ENCODE measurements around the gene MAP4K4. TPM values are rescaled to one million over a fixed set of nuclear protein-coding genes. Genes with fewer than 3 reads are reported as not detected.

The MAP4K4 gene
- total and polyA plus RNA-seq, 2 of the 4 experiments (the other 2 are of a cell fraction), result 89.4 to 124 TPM

DNA sequence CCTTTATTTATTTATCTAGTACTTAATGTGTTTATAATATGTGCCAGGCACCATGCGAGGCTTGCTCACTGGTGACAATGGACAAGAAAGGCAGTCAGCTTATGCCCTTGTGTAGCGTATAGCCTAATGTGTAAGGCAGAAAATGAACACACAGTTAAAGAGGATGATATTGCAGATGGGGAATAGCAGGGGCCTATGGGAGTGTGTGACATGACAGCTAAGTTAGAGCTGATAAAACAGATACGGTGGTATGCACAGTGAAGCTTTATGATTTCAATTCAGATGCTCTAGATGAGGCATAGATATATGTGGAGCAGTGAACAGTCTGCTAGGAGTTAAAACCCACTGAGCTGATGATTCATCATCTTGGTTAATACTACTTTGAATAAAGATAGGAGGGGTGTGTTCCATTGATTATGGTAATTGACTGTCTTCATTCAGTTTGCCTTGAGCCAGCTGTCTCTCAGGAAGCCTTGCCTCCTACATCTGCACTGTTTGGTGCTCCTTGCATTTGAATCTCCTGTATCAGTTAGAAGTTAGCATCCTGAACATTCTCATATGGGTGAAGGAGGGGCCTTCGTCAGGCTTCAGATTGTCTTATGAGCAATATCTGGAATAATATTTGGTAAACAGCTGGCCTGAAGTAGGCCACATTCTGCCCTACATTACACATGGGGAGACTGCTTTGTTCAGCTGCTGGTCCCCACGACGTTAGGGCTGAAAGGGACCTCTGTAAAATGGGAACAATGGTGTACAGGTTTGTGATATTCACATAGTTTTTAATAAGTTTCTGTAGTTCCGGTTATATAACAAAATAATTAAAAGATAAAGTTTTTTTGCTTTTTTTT lies 13.2 kb downstream of the MAP4K4 start (continued):
- no peak for TF ChIP-seq CHD1 (IDR thresholded peaks at IDR 0.05; ENCODE audit: low read depth, low read length)

DNA sequence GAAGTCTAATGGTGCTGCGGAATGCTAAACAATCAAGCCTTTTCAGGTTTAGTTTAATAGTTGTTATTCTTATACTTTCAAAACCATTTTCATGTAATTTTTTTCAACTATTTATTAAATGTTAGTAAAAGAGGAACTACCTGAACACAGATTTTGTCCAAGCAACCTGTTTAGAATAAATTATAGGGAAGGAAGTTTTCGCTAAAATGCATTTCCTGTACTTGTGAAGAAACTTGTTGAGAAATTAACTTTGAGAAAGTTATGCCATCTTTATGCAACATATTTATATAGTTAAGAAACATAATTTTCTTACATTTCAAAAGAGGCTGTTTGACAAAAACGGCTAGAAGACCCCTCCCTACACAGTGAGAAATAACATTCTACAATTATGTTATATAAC lies 16.6 kb downstream of the MAP4K4 start:
- Histone ChIP-seq H3K4me3 (ENCODE audit: insufficient read depth, low read depth, low read length) (no peak overlapping the region), H2AK9ac (replicated peaks; ENCODE audit: low read depth, low read length, poor library complexity) (no peak overlapping the region), H2BK15ac (ENCODE audit: low read depth, low read length) (no peak overlapping the region), H2AK5ac (ENCODE audit: low read depth, low read length) (no peak overlapping the region), H2BK20ac (ENCODE audit: low read depth, low read length) (no peak overlapping the region), H2AFZ (replicated peaks; ENCODE audit: low read length, poor library complexity) (no peak overlapping the region), H3K9me1 (ENCODE audit: insufficient read depth, low read length) (peaks cover 21% of the 10 kb centered on the region), H3K4me2 (ENCODE audit: low read depth, low read length) (no peak overlapping the region), H2BK120ac (ENCODE audit: low read depth, low read length) (no peak overlapping the region), H3K36me3 (ENCODE audit: control insufficient read depth, insufficient read depth, low read length) (no peaks in the 10 kb centered on the region), H3K18ac (ENCODE audit: low read depth, low read length) (no peak overlapping the region), H4K8ac (ENCODE audit: low read depth in 2 of 2, low read length in 2 of 2) (no peak overlapping the region), H4K5ac (ENCODE audit: low read depth, low read length) (no peak overlapping the region), H3K9me3 (ENCODE audit: control insufficient read depth, insufficient read depth, low read length) (no peaks in the 10 kb centered on the region), H2BK5ac (ENCODE audit: low read depth, low read length, poor library complexity, severe bottlenecking) (no peak overlapping the region), H3K27ac (ENCODE audit: insufficient read depth, low read length) (no peak overlapping the region), H3K79me1 (ENCODE audit: low read depth in 1 of 2, low read length in 2 of 2) (peaks cover 4 to 69% of the 10 kb centered on the region in 2 experiments; a peak in 2 of 4 replicates), H3K56ac (ENCODE audit: extremely low read depth, insufficient read depth, low read length) (no peak overlapping the region), H3K4ac (ENCODE audit: low read depth, low read length) (no peak overlapping the region), H3K4me1 (ENCODE audit: control insufficient read depth, insufficient read depth, low read length) (peaks cover 11% of the 10 kb centered on the region), H3K9ac (ENCODE audit: low read depth, low read length) (no peak overlapping the region), H3K27me3 (ENCODE audit: control insufficient read depth, insufficient read depth, low read length) (no peaks in the 10 kb centered on the region), H4K20me1 (ENCODE audit: insufficient read depth, low read length) (peaks cover 88% of the 10 kb centered on the region), H3K14ac (replicated peaks; ENCODE audit: low read depth, low read length) (no peak overlapping the region), H4K91ac (ENCODE audit: insufficient read depth, low read depth, low read length) (no peak overlapping the region), H3K23ac (ENCODE audit: low read depth, low read length) (no peak overlapping the region)
- ATAC-seq (ENCODE audit: low read depth) (no peak), DNase-seq (no peak)
- intact Hi-C loops (cut with micrococcal nuclease), result no loop called here
- TF ChIP-seq CHD1 (IDR thresholded peaks at IDR 0.05; ENCODE audit: low read depth, low read length) (no peak), MXI1 (IDR thresholded peaks at IDR 0.05; ENCODE audit: borderline replicate concordance, low read depth, low read length) (no peak), POLR2A (IDR thresholded peaks at IDR 0.05; ENCODE audit: low read depth, low read length) (no peak), BHLHE40 (IDR thresholded peaks at IDR 0.05; ENCODE audit: low read depth, low read length) (no peak), RCOR1 (IDR thresholded peaks at IDR 0.05; ENCODE audit: insufficient replicate concordance, low read length) (no peak), MAFK (IDR thresholded peaks at IDR 0.05; ENCODE audit: low read depth, low read length) (no peak)
- TF ChIP-seq, protein P1, sequence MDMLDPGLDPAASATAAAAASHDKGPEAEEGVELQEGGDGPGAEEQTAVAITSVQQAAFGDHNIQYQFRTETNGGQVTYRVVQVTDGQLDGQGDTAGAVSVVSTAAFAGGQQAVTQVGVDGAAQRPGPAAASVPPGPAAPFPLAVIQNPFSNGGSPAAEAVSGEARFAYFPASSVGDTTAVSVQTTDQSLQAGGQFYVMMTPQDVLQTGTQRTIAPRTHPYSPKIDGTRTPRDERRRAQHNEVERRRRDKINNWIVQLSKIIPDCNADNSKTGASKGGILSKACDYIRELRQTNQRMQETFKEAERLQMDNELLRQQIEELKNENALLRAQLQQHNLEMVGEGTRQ (IDR thresholded peaks at IDR 0.05; ENCODE audit: low read depth, low read length), result no peak
- in situ Hi-C loops (cut with MboI; ENCODE audit: low sequenced_read_pairs), result no loop called here
- ChIA-PET POLR2A (ENCODE audit: unreplicated experiment) (interaction anchor here (0.6 kb wide), 1 partner anchor 17 kb away, joined by 3 read pairs; no protein-coding TSS in a partner anchor), CTCF (no interaction called here)
- WGBS, 2 experiments (ENCODE audit: extremely low coverage in 2 of 2, insufficient read length in 1 of 2), result no CpG with 5 or more reads among the region's 3 CpGs
- dilution Hi-C loops (cut with HindIII; ENCODE audit: low sequenced_read_pairs, unreplicated experiment), result no loop called here
- no TSS peak for BruUV-seq (replicated peaks)
